Lower lobe of right lung (tissue), 2 donors: ENCODE data around the gene SYT5. TPM values are rescaled to one million over a fixed set of nuclear protein-coding genes. Genes with fewer than 3 reads are reported as not detected.
A peak's percentile ranks its signal among the peaks of the same experiment; 100 is the strongest.

Experiments used
- ATAC-seq, 2 donors: fragments of 200-7000 bp; cut with Tn5 transposase; one replicate each; pipeline ENCODE4 v1.9.1; 2020 to 2022; ENCODE audit warnings: mild to moderate bottlenecking in 2 of 2, moderate library complexity in 2 of 2
- DNase-seq: peaks from one replicate; pipeline ENCODE4 v3.0.0-alpha.2; 2020
- H3K27ac ChIP-seq: fragments of 200-600 bp; one replicate; pipeline ENCODE4 v1.8.0; 2022
- H3K27me3 ChIP-seq: fragments of 200-600 bp; one replicate; pipeline ENCODE4 v1.8.0; 2022; ENCODE audit warnings: low read depth
- H3K36me3 ChIP-seq: fragments of 200-600 bp; one replicate; pipeline ENCODE4 v1.8.0; 2022; ENCODE audit warnings: mild to moderate bottlenecking
- H3K4me1 ChIP-seq: fragments of 200-600 bp; one replicate; pipeline ENCODE4 v1.8.0; 2022
- H3K4me3 ChIP-seq: fragments of 200-600 bp; one replicate; pipeline ENCODE4 v1.8.0; 2022; ENCODE audit warnings: mild to moderate bottlenecking
- H3K9me3 ChIP-seq: fragments of 200-600 bp; one replicate; pipeline ENCODE4 v1.8.0; 2022
- CTCF ChIP-seq: fragments of 200-600 bp; IDR thresholded peaks from one replicate; pipeline ENCODE4 v1.8.0; 2022; ENCODE audit warnings: antibody characterized with exemption, mild to moderate bottlenecking
- intact Hi-C: fragments of 100-400 bp; cut with DNase I; formaldehyde crosslinking; loops from one replicate; pipeline ENCODE4 v1.11.0; 2022
- total RNA-seq: library from RNA; stranded (reverse); fragmentation: NEBNext Ultra II Directional; extraction: Animal tissue kit (Norgen Biotek cat#: 25700); gene quantifications from one replicate; pipeline ENCODE4 v1.2.1, GENCODE V29; 2021
- donor health status: DM: no; HTN: yes; CAD: no; lungs with severe emphysema.

The SYT5 gene
- total RNA-seq, 1 donor from 2014 or later = not detected

- Histone ChIP-seq H3K4me1 (peaks cover under 1% of the 10 kb centered on the region), H3K36me3 (no peaks in the 10 kb centered on the region), H3K9me3 (no peaks in the 10 kb centered on the region), H3K27me3 (peaks cover 73% of the 10 kb centered on the region), H3K27ac (no peak overlapping the region), H3K4me3 (no peak overlapping the region)
- no peak for ATAC-seq
- TF ChIP-seq CTCF = no peak
- no peak for DNase-seq
- intact Hi-C loops = no loop called here
These were observed 18.3 kb downstream of the SYT5 start for GRCh38 chr19:55161571-55162322.

GRCh38 chr19:55160986-55161365, 19.1 kb downstream of the SYT5 start:
- Histone ChIP-seq H3K4me1 (peaks cover 8% of the 10 kb centered on the region), H3K4me3 (no peak overlapping the region), H3K9me3 (no peaks in the 10 kb centered on the region), H3K27ac (no peak overlapping the region), H3K27me3 (peaks cover 73% of the 10 kb centered on the region), H3K36me3 (no peaks in the 10 kb centered on the region)
- TF ChIP-seq CTCF = no peak
- DNase-seq (no peak), ATAC-seq (no peak)
- intact Hi-C loops = no loop called here

- ATAC-seq (peak; percentile 94 to 95), DNase-seq (peak; percentile 94)
- H3K27ac ChIP-seq = no peak overlapping the region
- TF ChIP-seq CTCF = peak; percentile 85
- H3K4me3 ChIP-seq = no peak overlapping the region
- H3K4me1 ChIP-seq = peaks cover 9% of the 10 kb centered on the region
- intact Hi-C loops = no loop called here
- peaks cover 73% of the 10 kb centered on the region for H3K27me3 ChIP-seq
- H3K36me3 ChIP-seq = no peaks in the 10 kb centered on the region
- H3K9me3 ChIP-seq = no peaks in the 10 kb centered on the region
These were observed 19.7 kb downstream of the SYT5 start for GRCh38 chr19:55160128-55160985.

GRCh38 chr19:55158848-55159749, 21.0 kb downstream of the SYT5 start:
- no peak for DNase-seq
- H3K27me3 ChIP-seq = peaks cover 73% of the 10 kb centered on the region
- intact Hi-C loops = no loop called here

More at GRCh38 chr19:55158848-55159749, 21.0 kb downstream of the SYT5 start:
- no peak for TF ChIP-seq CTCF
- no peaks in the 10 kb centered on the region for H3K36me3 ChIP-seq
- H3K4me1 ChIP-seq = peaks cover 9% of the 10 kb centered on the region
- H3K9me3 ChIP-seq = no peaks in the 10 kb centered on the region
- ATAC-seq = no peak
- no peak overlapping the region for H3K4me3 ChIP-seq
- H3K27ac ChIP-seq = no peak overlapping the region
